ENCODE data around the gene LARP1.

DNA sequence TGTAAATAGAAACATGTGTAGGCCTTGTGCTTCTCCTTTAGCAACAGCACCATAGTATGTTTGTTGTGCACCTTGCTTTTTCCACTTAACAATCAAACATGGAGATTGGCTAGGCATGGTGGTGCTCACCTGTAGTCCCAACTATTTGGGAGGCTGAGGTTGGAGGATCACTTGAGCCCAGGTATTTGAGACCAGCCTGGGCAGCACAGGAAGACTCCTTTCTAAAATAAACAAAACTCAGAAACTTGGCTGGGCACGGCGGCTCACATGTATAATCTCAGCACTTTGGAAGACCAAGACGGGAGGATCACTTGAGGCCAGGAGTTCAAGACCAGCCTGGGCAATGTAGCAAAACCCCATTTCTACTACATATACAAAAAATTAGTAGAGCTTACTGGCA, 96.2 kb downstream of the LARP1 start:
- TF ChIP-seq CTCF (conservative IDR thresholded peaks at IDR 0.05; ENCODE audit: low read length) (no peak), EZH2phosphoT487 (IDR thresholded peaks at IDR 0.05; ENCODE audit: borderline replicate concordance) (no peak)
